Stimulated activated CD4-positive, alpha-beta T cell treated with anti-CD3 and anti-CD28 coated beads, Interleukin-1b, Interleukin-23, amount 100 ng/mL, for 1 hour (primary cell): ENCODE data around the gene DHX34.
"Not testable (repeated sequence)": the region's sequence is repeated elsewhere in the genome, so short reads cannot be mapped to it uniquely, and the experiment has no call there.

Experiments used
- DNase-seq, 2 donors: peaks; one replicate each; pipeline ENCODE4 v3.0.0-alpha.2; 2020; ENCODE audit warnings: low read depth in 2 of 2

The DHX34 gene

GRCh38 chr19:47370045-47370611, 21.0 kb downstream of the DHX34 start:
- DNase-seq: no peak

- no peak for DNase-seq
Measured at GRCh38 chr19:47371261-47371660, 22.1 kb downstream of the DHX34 start.

GRCh38 chr19:47372603-47373002, 23.5 kb downstream of the DHX34 start:
- DNase-seq: no peak

- no peak for DNase-seq
Measured at GRCh38 chr19:47373246-47374240, 24.4 kb downstream of the DHX34 start.

GRCh38 chr19:47374876-47375693, 26.0 kb downstream of the DHX34 start:
- DNase-seq: no peak

- DNase-seq: no peak
Measured at GRCh38 chr19:47375694-47376588, 26.8 kb downstream of the DHX34 start.

GRCh38 chr19:47376589-47377144, 27.6 kb downstream of the DHX34 start:
- no peak for DNase-seq

GRCh38 chr19:47377208-47377701, 28.1 kb downstream of the DHX34 start:
- DNase-seq: no peak

- DNase-seq: no peak
Measured at GRCh38 chr19:47377801-47378200, 28.7 kb downstream of the DHX34 start.

GRCh38 chr19:47378246-47378645, 29.1 kb downstream of the DHX34 start:
- DNase-seq: no peak

GRCh38 chr19:47379381-47379938, 30.3 kb downstream of the DHX34 start:
- no peak for DNase-seq

- no peak for DNase-seq
Measured at GRCh38 chr19:47380559-47380958, 31.4 kb downstream of the DHX34 start.

- DNase-seq: no peak
Measured at GRCh38 chr19:47381121-47381520, 32.0 kb downstream of the DHX34 start.

GRCh38 chr19:47381653-47382279, 32.7 kb downstream of the DHX34 start:
- DNase-seq: no peak

- DNase-seq: not testable (repeated sequence)
Measured at GRCh38 chr19:47383890-47384289, 34.8 kb downstream of the DHX34 start.

GRCh38 chr19:47384533-47384932, 35.4 kb downstream of the DHX34 start:
- DNase-seq: not testable (repeated sequence)

GRCh38 chr19:47386582-47386981, 37.5 kb downstream of the DHX34 start:
- DNase-seq: not testable (repeated sequence)

GRCh38 chr19:47387623-47388022, 38.5 kb downstream of the DHX34 start:
- DNase-seq: not testable (repeated sequence)

- not testable (repeated sequence) for DNase-seq
Measured at GRCh38 chr19:47388721-47389120, 39.6 kb downstream of the DHX34 start.

- DNase-seq: no peak
Measured at GRCh38 chr19:47389150-47389556, 40.0 kb downstream of the DHX34 start.
